Measurements from ENCODE around the gene NAXE. TPM values are rescaled to one million over a fixed set of nuclear protein-coding genes. Genes with fewer than 3 reads are reported as not detected.

NAXE gene
- total RNA-seq, 6 experiments from 2014 or later: 73.9 to 83.9 (median 76.7) TPM

- Mint-ChIP-seq H3K9me3 (no peaks in the 10 kb centered on the region), H3K27ac (no peak overlapping the region), H3K27me3 (ENCODE audit: insufficient read depth) (no peaks in the 10 kb centered on the region; the same call in 1 of the 2 replicates), H3K4me1 (ENCODE audit: low read depth) (peaks cover 13% of the 10 kb centered on the region), H3K4me3 (no peak overlapping the region), H3K36me3 (ENCODE audit: low read depth) (peaks cover 10% of the 10 kb centered on the region)
- no peak for DNase-seq
- TF ChIP-seq CTCF (IDR thresholded peaks at IDR 0.05): no peak
Observed at GRCh38 chr1:156547982-156548381, 43.6 kb upstream of the NAXE start.

GRCh38 chr1:156549390-156549789, 42.2 kb upstream of the NAXE start:
- Mint-ChIP-seq H3K4me3 (no peak overlapping the region), H3K27ac (no peak overlapping the region), H3K27me3 (ENCODE audit: insufficient read depth) (no peaks in the 10 kb centered on the region; the same call in 1 of the 2 replicates), H3K4me1 (ENCODE audit: low read depth) (peaks cover 18% of the 10 kb centered on the region), H3K9me3 (no peaks in the 10 kb centered on the region), H3K36me3 (ENCODE audit: low read depth) (peaks cover 21% of the 10 kb centered on the region)
- no peak for DNase-seq
- TF ChIP-seq CTCF (IDR thresholded peaks at IDR 0.05): no peak

GRCh38 chr1:156549831-156550230, 41.7 kb upstream of the NAXE start:
- no peak overlapping the region for H3K27ac Mint-ChIP-seq
- DNase-seq: no peak
- H3K36me3 Mint-ChIP-seq (ENCODE audit: low read depth): peaks cover 21% of the 10 kb centered on the region
- H3K4me3 Mint-ChIP-seq: no peak overlapping the region
- H3K4me1 Mint-ChIP-seq (ENCODE audit: low read depth): peaks cover 18% of the 10 kb centered on the region
- no peak for TF ChIP-seq CTCF (IDR thresholded peaks at IDR 0.05)
- no peaks in the 10 kb centered on the region; the same call in 1 of the 2 replicates for H3K27me3 Mint-ChIP-seq (ENCODE audit: insufficient read depth)
- no peaks in the 10 kb centered on the region for H3K9me3 Mint-ChIP-seq

- no peak overlapping the region for H3K27ac Mint-ChIP-seq
- H3K9me3 Mint-ChIP-seq: no peaks in the 10 kb centered on the region
- DNase-seq: no peak
- H3K4me1 Mint-ChIP-seq (ENCODE audit: low read depth): peaks cover 18% of the 10 kb centered on the region
- no peaks in the 10 kb centered on the region; the same call in 1 of the 2 replicates for H3K27me3 Mint-ChIP-seq (ENCODE audit: insufficient read depth)
- H3K4me3 Mint-ChIP-seq: no peak overlapping the region
- no peak for TF ChIP-seq CTCF (IDR thresholded peaks at IDR 0.05)
- H3K36me3 Mint-ChIP-seq (ENCODE audit: low read depth): peaks cover 21% of the 10 kb centered on the region
Observed at GRCh38 chr1:156550346-156550745, 41.2 kb upstream of the NAXE start.

GRCh38 chr1:156551066-156551643, 40.4 kb upstream of the NAXE start:
- Mint-ChIP-seq H3K27ac (no peak overlapping the region), H3K27me3 (ENCODE audit: insufficient read depth) (no peaks in the 10 kb centered on the region; the same call in 1 of the 2 replicates), H3K36me3 (ENCODE audit: low read depth) (peaks cover 26% of the 10 kb centered on the region), H3K4me1 (ENCODE audit: low read depth) (peaks cover 18% of the 10 kb centered on the region), H3K4me3 (no peak overlapping the region), H3K9me3 (no peaks in the 10 kb centered on the region)
- TF ChIP-seq CTCF (IDR thresholded peaks at IDR 0.05): no peak
- no peak for DNase-seq

All from HFFc6 (cell line).